ENCODE results near the gene GJE1.
"Not testable (repeated sequence)": the region's sequence is repeated elsewhere in the genome, so short reads cannot be mapped to it uniquely, and the experiment has no call there.

The GJE1 gene, protein sequence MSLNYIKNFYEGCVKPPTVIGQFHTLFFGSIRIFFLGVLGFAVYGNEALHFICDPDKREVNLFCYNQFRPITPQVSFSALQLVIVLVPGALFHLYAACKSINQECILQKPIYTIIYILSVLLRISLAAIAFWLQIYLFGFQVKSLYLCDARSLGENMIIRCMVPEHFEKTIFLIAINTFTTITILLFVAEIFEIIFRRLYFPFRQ

GRCh38 chr6:142132625-142133024 is at the start of gene GJE1:
GJE1 (plus strand) TSS chr6:142132925; CDS start chr6:142133159, 234 bp downstream.
- H3K4me3 ChIP-seq (ENCODE audit: low read length): no peak within 1 kb of the TSS
- DNase-seq (ENCODE audit: low read depth): no peak
- TF ChIP-seq, protein P1, sequence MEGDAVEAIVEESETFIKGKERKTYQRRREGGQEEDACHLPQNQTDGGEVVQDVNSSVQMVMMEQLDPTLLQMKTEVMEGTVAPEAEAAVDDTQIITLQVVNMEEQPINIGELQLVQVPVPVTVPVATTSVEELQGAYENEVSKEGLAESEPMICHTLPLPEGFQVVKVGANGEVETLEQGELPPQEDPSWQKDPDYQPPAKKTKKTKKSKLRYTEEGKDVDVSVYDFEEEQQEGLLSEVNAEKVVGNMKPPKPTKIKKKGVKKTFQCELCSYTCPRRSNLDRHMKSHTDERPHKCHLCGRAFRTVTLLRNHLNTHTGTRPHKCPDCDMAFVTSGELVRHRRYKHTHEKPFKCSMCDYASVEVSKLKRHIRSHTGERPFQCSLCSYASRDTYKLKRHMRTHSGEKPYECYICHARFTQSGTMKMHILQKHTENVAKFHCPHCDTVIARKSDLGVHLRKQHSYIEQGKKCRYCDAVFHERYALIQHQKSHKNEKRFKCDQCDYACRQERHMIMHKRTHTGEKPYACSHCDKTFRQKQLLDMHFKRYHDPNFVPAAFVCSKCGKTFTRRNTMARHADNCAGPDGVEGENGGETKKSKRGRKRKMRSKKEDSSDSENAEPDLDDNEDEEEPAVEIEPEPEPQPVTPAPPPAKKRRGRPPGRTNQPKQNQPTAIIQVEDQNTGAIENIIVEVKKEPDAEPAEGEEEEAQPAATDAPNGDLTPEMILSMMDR (conservative IDR thresholded peaks at IDR 0.05; ENCODE audit: low read depth, low read length): no peak

- H3K4me3 ChIP-seq (ENCODE audit: low read length): peak overlapping the region; percentile 26
Observed at GRCh38 chr6:142087950-142088857, 44.5 kb upstream of the GJE1 start.

GRCh38 chr6:142088858-142089216 is 43.9 kb upstream of the GJE1 start:
- DNase-seq (ENCODE audit: low read depth): peak; percentile 28
- peak overlapping the region; percentile 26 for H3K4me3 ChIP-seq (ENCODE audit: low read length)
- TF ChIP-seq, protein P1 (conservative IDR thresholded peaks at IDR 0.05; ENCODE audit: low read depth, low read length): no peak

More at GRCh38 chr6:142087950-142088857, 44.5 kb upstream of the GJE1 start:
- DNase-seq (ENCODE audit: low read depth): no peak
- TF ChIP-seq, protein P1 (conservative IDR thresholded peaks at IDR 0.05; ENCODE audit: low read depth, low read length): no peak

GRCh38 chr6:142104820-142105219 is 27.9 kb upstream of the GJE1 start:
- DNase-seq (ENCODE audit: low read depth); H3K4me3 ChIP-seq (ENCODE audit: low read length): not testable (repeated sequence)

GRCh38 chr6:142110820-142111219 is 21.9 kb upstream of the GJE1 start:
- not testable (repeated sequence) for H3K4me3 ChIP-seq (ENCODE audit: low read length)

DNA sequence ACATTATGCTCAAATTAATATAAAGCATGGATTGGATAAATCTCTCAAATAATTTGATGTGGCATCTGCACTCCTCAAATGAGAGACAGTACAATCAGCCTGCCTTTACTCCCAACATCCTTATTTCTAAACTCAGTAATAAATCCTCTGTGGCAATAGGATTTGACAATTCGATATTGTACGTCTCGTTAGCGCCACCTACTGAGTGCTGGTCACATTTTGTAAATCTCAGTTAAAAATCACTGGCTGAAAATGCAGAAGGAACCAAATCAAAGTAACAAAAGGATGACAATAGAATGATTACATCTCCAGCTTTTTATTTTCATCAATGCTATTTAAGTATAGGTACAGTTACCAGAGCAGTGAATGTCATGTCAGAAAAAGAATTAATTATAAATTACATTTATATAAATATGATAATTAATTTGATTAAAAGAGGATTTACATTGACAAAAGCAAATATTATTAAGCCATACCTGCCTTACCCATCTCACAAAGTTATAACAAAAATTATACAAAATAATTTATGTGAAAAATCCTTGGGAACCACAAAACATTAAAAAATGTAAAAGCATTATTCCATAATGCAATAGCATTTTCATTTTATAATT is 20.2 kb upstream of the GJE1 start:
- DNase-seq (ENCODE audit: low read depth): peak; percentile 26

More at GRCh38 chr6:142110820-142111219, 21.9 kb upstream of the GJE1 start:
- DNase-seq (ENCODE audit: low read depth): not testable (repeated sequence)

GRCh38 chr6:142117366-142117765 is 15.4 kb upstream of the GJE1 start:
- TF ChIP-seq, protein P1 (conservative IDR thresholded peaks at IDR 0.05; ENCODE audit: low read depth, low read length): no peak
- H3K4me3 ChIP-seq (ENCODE audit: low read length): no peak overlapping the region
- no peak for DNase-seq (ENCODE audit: low read depth)

More for the DNA sequence above, 20.2 kb upstream of the GJE1 start:
- TF ChIP-seq, protein P1 (conservative IDR thresholded peaks at IDR 0.05; ENCODE audit: low read depth, low read length): peak; percentile 78
- H3K4me3 ChIP-seq (ENCODE audit: low read length): no peak overlapping the region

Data from retinal pigment epithelial cell (primary cell).